Measurements from ENCODE around the gene ABLIM1.

DNA sequence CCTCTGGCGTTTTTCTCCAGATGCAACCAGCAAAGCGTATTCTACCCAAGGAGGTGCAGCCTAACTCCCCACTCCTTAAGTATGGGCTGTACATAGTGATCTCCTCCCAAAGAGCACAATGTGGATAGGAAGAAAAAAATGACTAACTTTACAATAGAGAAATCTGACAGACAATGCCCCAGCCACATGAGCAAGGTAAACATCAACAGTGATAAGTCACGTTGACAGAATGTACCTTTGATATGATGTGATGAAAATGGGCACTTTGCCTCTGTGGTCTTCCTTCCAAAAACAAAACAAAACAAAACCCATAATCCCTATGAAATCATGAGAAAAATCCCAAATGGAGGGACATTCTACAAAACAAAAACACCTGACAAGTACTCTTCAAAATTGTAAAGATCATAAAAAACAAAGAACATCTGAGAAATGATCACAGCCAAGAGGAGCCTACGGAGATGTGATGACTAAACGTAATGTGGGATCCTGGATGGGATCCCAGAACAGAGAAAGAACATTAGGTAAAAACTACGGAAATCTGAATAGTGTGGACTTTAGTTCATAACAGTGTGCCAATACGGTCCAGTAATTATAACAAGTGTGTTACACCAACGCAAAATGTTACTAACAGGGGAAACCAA is 50.6 kb downstream of the ABLIM1 start:
- TF ChIP-seq, protein P1, sequence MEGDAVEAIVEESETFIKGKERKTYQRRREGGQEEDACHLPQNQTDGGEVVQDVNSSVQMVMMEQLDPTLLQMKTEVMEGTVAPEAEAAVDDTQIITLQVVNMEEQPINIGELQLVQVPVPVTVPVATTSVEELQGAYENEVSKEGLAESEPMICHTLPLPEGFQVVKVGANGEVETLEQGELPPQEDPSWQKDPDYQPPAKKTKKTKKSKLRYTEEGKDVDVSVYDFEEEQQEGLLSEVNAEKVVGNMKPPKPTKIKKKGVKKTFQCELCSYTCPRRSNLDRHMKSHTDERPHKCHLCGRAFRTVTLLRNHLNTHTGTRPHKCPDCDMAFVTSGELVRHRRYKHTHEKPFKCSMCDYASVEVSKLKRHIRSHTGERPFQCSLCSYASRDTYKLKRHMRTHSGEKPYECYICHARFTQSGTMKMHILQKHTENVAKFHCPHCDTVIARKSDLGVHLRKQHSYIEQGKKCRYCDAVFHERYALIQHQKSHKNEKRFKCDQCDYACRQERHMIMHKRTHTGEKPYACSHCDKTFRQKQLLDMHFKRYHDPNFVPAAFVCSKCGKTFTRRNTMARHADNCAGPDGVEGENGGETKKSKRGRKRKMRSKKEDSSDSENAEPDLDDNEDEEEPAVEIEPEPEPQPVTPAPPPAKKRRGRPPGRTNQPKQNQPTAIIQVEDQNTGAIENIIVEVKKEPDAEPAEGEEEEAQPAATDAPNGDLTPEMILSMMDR (IDR thresholded peaks at IDR 0.05) = no peak
- no peak for TF ChIP-seq FOXJ3 (CRISPR knock-in tag; IDR thresholded peaks at IDR 0.05; ENCODE audit: borderline replicate concordance)
- TF ChIP-seq, protein P2, sequence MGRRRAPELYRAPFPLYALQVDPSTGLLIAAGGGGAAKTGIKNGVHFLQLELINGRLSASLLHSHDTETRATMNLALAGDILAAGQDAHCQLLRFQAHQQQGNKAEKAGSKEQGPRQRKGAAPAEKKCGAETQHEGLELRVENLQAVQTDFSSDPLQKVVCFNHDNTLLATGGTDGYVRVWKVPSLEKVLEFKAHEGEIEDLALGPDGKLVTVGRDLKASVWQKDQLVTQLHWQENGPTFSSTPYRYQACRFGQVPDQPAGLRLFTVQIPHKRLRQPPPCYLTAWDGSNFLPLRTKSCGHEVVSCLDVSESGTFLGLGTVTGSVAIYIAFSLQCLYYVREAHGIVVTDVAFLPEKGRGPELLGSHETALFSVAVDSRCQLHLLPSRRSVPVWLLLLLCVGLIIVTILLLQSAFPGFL (CRISPR knock-in tag; IDR thresholded peaks at IDR 0.05; ENCODE audit: borderline replicate concordance) = no peak
- TF ChIP-seq, protein P3, sequence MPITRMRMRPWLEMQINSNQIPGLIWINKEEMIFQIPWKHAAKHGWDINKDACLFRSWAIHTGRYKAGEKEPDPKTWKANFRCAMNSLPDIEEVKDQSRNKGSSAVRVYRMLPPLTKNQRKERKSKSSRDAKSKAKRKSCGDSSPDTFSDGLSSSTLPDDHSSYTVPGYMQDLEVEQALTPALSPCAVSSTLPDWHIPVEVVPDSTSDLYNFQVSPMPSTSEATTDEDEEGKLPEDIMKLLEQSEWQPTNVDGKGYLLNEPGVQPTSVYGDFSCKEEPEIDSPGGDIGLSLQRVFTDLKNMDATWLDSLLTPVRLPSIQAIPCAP (CRISPR knock-in tag; IDR thresholded peaks at IDR 0.05) = no peak
